ENCODE data around the gene FOS. TPM values are rescaled to one million over a fixed set of nuclear protein-coding genes. Genes with fewer than 3 reads are reported as not detected.
"Not testable (repeated sequence)": the region's sequence is repeated elsewhere in the genome, so short reads cannot be mapped to it uniquely, and the experiment has no call there.

FOS gene
- 24.0 and 31.6 TPM in 2 replicates for total RNA-seq (2014; rRNA removed; shearing (Covaris generic))

DNA sequence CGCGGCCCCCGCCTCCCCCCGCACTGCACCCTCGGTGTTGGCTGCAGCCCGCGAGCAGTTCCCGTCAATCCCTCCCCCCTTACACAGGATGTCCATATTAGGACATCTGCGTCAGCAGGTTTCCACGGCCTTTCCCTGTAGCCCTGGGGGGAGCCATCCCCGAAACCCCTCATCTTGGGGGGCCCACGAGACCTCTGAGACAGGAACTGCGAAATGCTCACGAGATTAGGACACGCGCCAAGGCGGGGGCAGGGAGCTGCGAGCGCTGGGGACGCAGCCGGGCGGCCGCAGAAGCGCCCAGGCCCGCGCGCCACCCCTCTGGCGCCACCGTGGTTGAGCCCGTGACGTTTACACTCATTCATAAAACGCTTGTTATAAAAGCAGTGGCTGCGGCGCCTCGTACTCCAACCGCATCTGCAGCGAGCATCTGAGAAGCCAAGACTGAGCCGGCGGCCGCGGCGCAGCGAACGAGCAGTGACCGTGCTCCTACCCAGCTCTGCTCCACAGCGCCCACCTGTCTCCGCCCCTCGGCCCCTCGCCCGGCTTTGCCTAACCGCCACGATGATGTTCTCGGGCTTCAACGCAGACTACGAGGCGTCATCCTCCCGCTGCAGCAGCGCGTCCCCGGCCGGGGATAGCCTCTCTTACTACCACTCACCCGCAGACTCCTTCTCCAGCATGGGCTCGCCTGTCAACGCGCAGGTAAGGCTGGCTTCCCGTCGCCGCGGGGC lies at the start of gene FOS:
TSS of gene FOS (plus strand) at position 407 of the 731 bp plus-strand sequence. CDS start at position 562, 155 bp downstream.
- peak; percentile 91 for DNase-seq (ENCODE audit: low read depth)

GRCh38 chr14:75229661-75230139 lies 48.9 kb upstream of the FOS start:
- DNase-seq (ENCODE audit: low read depth), result no peak

GRCh38 chr14:75230140-75230792 lies 48.4 kb upstream of the FOS start:
- DNase-seq (ENCODE audit: low read depth), result peak; percentile 60

DNA sequence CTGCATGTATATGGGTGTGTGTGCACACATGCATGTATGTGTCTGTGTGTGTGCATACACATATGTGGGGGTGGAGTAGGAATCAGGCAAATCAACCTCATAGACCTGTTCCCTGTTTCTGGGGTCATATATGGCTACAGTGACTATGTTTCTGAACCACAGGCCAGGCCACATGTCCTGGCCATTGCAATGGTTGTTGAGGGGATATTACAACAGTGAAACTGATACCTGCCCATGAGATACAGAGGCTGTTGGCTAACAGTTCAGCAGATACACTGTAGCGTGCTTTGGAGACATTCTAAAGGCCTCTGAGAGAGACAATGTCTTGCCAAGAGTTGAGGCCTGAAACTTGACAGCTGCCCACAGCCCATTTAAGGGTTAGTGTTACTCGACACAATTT lies 47.3 kb upstream of the FOS start:
- DNase-seq (ENCODE audit: low read depth), result no peak

DNA sequence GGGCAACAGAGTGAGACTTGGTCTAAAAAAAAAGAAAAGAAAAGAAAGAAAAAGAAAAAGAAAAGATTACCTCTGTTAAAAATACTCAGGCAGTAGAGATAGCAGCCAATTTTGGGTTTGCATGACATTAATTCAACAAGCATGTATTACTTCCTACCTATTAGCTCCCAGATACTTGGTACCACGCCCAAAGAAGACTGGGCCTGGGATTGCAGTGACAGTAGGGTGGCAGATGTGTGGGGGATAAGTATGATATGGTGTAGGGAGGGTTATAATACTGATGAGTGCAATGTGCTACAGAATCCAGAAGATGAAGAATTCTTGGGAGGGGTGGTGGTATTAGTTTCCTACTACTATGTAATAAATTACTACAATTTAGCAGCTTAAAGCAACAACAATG lies 46.4 kb upstream of the FOS start:
- DNase-seq (ENCODE audit: low read depth), result no peak

DNA sequence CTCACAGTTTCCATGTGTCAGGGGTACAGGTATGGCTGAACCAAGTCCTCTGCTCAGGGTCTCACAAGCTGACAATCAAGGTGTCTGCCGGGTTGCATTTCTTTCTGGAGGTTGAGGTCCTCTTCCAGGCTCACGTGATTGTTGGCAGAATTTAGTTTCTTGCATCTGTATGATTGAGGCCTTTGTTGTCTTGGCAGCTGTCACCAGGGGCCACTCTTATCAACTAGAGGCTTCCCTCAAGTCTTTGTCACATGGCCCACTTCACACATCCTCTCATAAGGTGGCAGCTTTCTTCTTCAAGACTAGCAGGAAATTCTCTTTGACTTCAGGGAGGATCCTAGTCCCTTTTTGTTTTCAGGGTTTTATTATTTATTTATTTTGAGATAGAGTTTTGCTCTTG lies 46.0 kb upstream of the FOS start:
- DNase-seq (ENCODE audit: low read depth), result no peak

- peak; percentile 89 for DNase-seq (ENCODE audit: low read depth)
Measured at GRCh38 chr14:75234173-75235115, 44.2 kb upstream of the FOS start.

GRCh38 chr14:75235198-75235597 lies 43.4 kb upstream of the FOS start:
- DNase-seq (ENCODE audit: low read depth), result not testable (repeated sequence)

DNA sequence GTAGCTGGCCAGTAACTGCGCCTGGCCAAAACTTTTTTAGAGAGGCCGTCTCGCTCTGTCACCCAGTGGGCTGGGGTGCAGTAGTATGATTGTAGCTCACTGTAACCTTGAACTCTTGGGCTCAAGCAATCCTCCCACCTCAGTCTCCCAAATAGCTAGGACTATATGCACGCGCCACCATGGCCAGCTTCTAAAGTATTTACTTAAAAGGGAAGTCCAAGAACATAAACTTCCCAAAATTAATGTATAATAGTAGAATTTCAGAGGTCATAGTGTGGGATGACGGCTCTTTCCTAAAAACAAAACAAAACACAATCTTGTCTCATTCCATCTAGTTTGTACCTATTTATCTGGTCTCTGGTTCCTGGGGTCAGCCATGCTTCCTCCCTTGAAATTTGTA lies 42.2 kb upstream of the FOS start:
- no peak for DNase-seq (ENCODE audit: low read depth)

DNA sequence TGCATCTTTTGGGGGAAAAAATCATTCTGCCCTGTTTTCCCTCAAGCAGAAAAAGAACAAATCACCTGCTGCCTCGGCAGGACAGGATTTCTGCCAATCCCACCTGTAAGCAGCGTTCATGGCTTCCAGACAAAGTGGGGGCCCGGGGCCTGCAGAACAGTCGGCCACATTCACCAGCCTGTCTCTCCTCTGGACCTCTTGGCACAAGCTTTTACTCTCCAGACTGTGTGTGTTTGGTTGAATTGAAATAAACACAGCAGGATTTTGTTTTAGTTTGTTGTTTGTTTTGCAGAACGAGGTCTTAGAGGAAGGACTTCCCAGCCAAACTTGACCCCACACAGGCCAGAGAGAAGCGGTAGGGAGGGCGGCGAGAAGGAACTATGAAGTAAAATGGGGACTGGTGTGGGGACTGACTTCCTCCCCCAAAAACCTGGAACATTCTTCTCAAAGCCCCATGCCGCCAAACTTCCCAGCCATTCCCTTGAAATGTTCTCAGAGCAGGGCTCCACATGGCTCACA lies 41.7 kb upstream of the FOS start:
- DNase-seq (ENCODE audit: low read depth), result no peak

GRCh38 chr14:75238756-75239455 lies 39.7 kb upstream of the FOS start:
- no peak for DNase-seq (ENCODE audit: low read depth)

- DNase-seq (ENCODE audit: low read depth), result no peak
Measured at GRCh38 chr14:75240781-75241180, 37.8 kb upstream of the FOS start.

DNA sequence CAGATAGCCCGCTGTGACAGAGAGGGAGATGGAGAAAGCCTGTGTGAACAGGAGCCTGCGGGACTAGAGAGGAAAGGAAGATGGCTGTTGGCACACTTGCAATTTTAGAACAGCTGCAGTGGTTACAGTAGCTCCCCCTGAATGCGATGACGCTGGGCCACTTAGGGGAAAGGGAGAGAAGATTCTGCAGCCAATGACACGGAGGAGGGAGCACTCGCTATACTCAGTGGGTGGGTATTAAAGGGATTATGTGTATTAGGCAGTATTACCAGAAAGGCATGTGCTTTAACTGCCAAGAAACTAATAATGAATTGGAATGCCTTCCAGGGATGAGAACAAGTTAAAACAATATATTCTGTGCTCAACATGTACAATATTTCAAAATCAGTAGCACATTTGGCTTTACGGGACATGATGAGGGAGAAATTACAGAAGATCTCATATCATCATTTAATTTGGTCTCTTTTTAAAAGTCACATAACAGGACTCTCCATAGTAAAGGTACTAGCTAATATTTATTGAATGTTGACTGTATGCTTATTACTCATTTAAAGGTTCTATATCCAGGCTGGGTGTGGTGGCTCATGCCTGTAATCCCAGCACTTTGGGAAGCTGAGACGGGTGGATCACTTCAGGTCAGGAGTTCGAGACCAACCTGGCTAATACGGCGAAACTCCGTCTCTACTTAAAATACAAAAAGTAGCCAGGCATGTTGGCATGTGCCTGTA lies 35.9 kb upstream of the FOS start:
- peak; percentile 20 for DNase-seq (ENCODE audit: low read depth)

- no peak for DNase-seq (ENCODE audit: low read depth)
Measured at GRCh38 chr14:75244121-75244520, 34.5 kb upstream of the FOS start.

DNA sequence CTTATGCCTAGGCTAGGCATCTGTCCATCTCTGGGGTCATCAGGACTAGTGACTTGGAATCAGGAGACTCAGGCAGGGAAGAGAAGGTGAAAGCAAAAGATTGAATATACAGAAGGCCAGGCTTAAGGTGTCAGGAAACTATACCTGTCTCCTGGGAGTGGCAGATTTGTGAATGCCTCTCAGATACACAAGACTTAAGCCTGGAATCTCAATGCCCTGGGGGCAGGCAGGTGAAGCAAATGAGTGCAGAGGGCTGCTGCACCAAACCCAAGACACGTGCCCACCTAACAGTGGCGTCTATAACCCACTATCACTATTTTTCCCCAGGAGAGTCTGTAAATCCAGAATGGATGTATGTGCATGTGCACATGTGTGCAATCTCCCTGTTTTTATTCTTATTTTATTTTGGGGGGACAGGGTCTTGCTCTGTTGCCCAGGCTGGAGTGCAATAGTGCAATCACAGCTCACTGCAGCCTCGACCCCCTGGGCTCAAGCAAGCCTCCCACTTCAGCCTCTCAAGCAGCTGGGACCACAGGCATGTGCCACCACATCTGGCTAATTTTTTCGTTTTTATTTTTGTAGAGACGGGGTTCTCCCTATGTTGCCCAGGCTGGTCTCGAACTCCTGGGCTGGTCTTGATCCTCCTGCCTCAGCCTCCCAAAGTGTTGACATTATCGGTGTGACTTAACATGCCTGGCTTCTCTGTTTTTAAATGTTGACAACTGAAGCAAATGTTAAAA lies 31.9 kb upstream of the FOS start:
- DNase-seq (ENCODE audit: low read depth), result no peak

GRCh38 chr14:75247286-75247922 lies 31.2 kb upstream of the FOS start:
- DNase-seq (ENCODE audit: low read depth), result no peak

DNA sequence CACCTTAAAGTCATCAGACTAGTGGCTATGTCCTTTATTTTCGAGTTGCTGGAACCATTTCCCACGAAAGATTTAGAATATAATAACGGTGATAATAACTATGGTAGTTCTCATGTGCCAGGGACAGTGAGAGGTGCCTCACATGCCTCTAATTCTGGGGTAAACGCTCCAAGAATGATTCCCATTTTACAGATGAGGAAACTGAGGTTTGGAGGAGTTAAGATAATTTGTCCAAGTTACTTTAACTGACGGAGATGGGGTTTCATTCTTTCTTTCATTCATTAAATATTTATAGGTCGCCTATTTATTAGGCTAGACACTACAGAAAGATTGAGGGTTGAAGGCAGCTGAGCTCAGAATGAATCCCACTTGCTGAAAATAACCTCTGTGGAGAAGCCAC lies 30.7 kb upstream of the FOS start:
- no peak for DNase-seq (ENCODE audit: low read depth)

GRCh38 chr14:75249251-75249957 lies 29.2 kb upstream of the FOS start:
- peak; percentile 15 for DNase-seq (ENCODE audit: low read depth)

DNA sequence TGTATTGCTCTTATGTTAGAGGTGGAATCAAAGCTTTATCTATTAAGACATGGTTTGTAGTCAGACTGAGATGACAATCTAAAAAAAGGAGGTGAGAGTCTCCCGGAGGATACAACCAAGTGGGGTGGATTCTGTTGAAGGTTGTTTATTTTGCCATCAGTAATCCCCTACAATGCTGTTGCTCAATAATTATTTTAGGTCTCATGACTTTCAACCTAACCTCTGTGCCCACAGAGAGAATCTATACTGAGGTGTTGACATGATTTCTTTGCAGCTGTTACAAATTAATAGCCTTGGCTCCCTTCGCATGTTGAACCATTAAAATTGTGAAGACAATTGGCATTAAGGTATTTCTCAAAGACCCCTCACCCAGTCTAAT lies 28.7 kb upstream of the FOS start:
- no peak for DNase-seq (ENCODE audit: low read depth)
